Stomach (tissue), 9 donors: ENCODE measurements around the gene UPP2. TPM values are rescaled to one million over a fixed set of nuclear protein-coding genes. Genes with fewer than 3 reads are reported as not detected.

Experiments used
- DNase-seq, 2 donors: peaks; one replicate each; pipeline versions ENCODE4 v3.0.0 to v3.0.0-alpha.2; 2013 to 2019
- H3K27ac ChIP-seq, 5 donors: fragments of 200-600 bp in 4 of 5; sonication (generic) in 4 of 5; one replicate each; pipeline ENCODE4 v1.5.1; 2013 to 2019; ENCODE audit warnings: mild to moderate bottlenecking in 1 of 5, moderate library complexity in 1 of 5
- H3K27me3 ChIP-seq, 3 donors: fragments of 200-600 bp; sonication (generic); one replicate each; pipeline ENCODE4 v1.5.1; 2017 to 2019; ENCODE audit warnings: mixed run types in 1 of 3
- H3K36me3 ChIP-seq, 4 donors: fragments of 200-600 bp; sonication (generic); 1 replicate in 3 of 4; 2 replicates in 1 of 4; pipeline ENCODE4 v1.5.1; 2016 to 2019
- H3K4me1 ChIP-seq, 4 donors: fragments of 200-600 bp; sonication (generic); one replicate each; pipeline ENCODE4 v1.5.1; 2016 to 2019
- H3K4me3 ChIP-seq, 4 donors: fragments of 200-600 bp; sonication (generic) in 3 of 4; one replicate each; pipeline ENCODE4 v1.5.1; 2016 to 2019; ENCODE audit warnings: mild to moderate bottlenecking in 1 of 4
- H3K9me3 ChIP-seq, 4 donors: fragments of 200-600 bp; sonication (generic); one replicate each; pipeline ENCODE4 v1.5.1; 2016 to 2019
- CTCF ChIP-seq, 7 experiments: fragments of 450-650 bp in 4 of 7; fragments of 200-600 bp in 3 of 7; sonication (generic) in 3 of 7; IDR thresholded peaks; one replicate each; pipeline ENCODE4 v1.5.1; 2016 to 2019; ENCODE audit warnings: antibody characterized with exemption in 7 of 7, control low read depth in 2 of 7, mild to moderate bottlenecking in 1 of 7
- EP300 ChIP-seq: sonication (generic); formaldehyde crosslinking; IDR thresholded peaks from one replicate; pipeline ENCODE4 v1.6.1; 2017; ENCODE audit warnings: antibody characterized with exemption
- POLR2A ChIP-seq, 4 donors: fragments of 450-650 bp; IDR thresholded peaks; one replicate each; pipeline ENCODE4 v1.6.1; 2016; ENCODE audit warnings: antibody characterized with exemption in 4 of 4, control low read depth in 2 of 4, mild to moderate bottlenecking in 1 of 4, moderate library complexity in 1 of 4
- POLR2AphosphoS5 ChIP-seq, 3 donors: sonication (generic); formaldehyde crosslinking; IDR thresholded peaks; one replicate each; pipeline ENCODE4 v1.6.1; 2016; ENCODE audit warnings: antibody characterized with exemption in 3 of 3
- WGBS, 5 donors: extraction: QIAGEN DNeasy Blood & Tissue Kit in 3 of 5; methylation state at CpG; one replicate each; pipeline versions ENCODE4 v1.1.5 to v1.1.7; 2013 to 2018; 5-methylcytosine and 5-hydroxymethylcytosine counted together
- intact Hi-C: fragments of 100-400 bp; cut with DNase I; formaldehyde crosslinking; loops from one replicate; pipeline ENCODE4 v1.15.1; 2023; ENCODE audit warnings: low total_unique reads
- polyA plus RNA-seq, 3 donors: library from polyadenylated mRNA; stranded (reverse); fragments of 200-250 nt; gene quantifications; one replicate each; pipeline ENCODE4 v1.2.3, GENCODE V29; 2013
- total RNA-seq, 5 donors: library from RNA; depleted of rRNA; stranded (reverse); fragments of >200 nt; gene quantifications; one replicate each; pipeline versions ENCODE4 v1.1.0 to v1.2.3, GENCODE V29; 2014 to 2016
- donor health status: healthy with polysubstance abuse.
- donor health status: Bipolar disorder and iron deficiency.
- donor health status: healthy.

Gene UPP2
- total and polyA plus RNA-seq, 8 donors: not detected

- H3K36me3 ChIP-seq: no peaks in the 10 kb centered on the region
- no peaks in the 10 kb centered on the region for H3K27me3 ChIP-seq
- H3K4me3 ChIP-seq: no peak overlapping the region
- 79 to 87% (median 84%) methylated on average over 4 of the region's 4 CpGs for WGBS, 5 donors
- no peak overlapping the region for H3K27ac ChIP-seq
- no peaks in the 10 kb centered on the region for H3K4me1 ChIP-seq
- no peak for DNase-seq
- intact Hi-C loops: no loop called here
- H3K9me3 ChIP-seq: no peaks in the 10 kb centered on the region
- TF ChIP-seq POLR2AphosphoS5 (IDR thresholded peaks at IDR 0.05) (no peak), EP300 (no peak)
Measured at GRCh38 chr2:158098178-158098577, 3.5 kb upstream of the UPP2 start.

- H3K36me3 ChIP-seq: no peaks in the 10 kb centered on the region
Measured at GRCh38 chr2:158099716-158100115, 2.0 kb upstream of the UPP2 start.

GRCh38 chr2:158100411-158100810 lies 1.3 kb upstream of the UPP2 start:
- Histone ChIP-seq H3K36me3 (no peaks in the 10 kb centered on the region), H3K27ac (no peak overlapping the region)
- 55 to 84% (median 76%) methylated on average over 1 of the region's 1 CpG for WGBS, 5 donors

More at GRCh38 chr2:158099716-158100115, 2.0 kb upstream of the UPP2 start:
- Histone ChIP-seq H3K27me3 (no peaks in the 10 kb centered on the region), H3K4me3 (no peak overlapping the region), H3K4me1 (no peaks in the 10 kb centered on the region), H3K27ac (no peak overlapping the region), H3K9me3 (no peaks in the 10 kb centered on the region)
- intact Hi-C loops: no loop called here
- TF ChIP-seq CTCF (IDR thresholded peaks at IDR 0.05) (no peak), POLR2A (IDR thresholded peaks at IDR 0.05) (no peak), EP300 (no peak), POLR2AphosphoS5 (IDR thresholded peaks at IDR 0.05) (no peak)
- no peak for DNase-seq
- 64 to 81% (median 67%) methylated on average over 3 of the region's 3 CpGs for WGBS, 5 donors

GRCh38 chr2:158102446-158102845 lies 770 bp downstream of the UPP2 start:
- Histone ChIP-seq H3K36me3 (no peaks in the 10 kb centered on the region), H3K4me3 (no peak overlapping the region), H3K4me1 (no peaks in the 10 kb centered on the region), H3K27ac (no peak overlapping the region), H3K27me3 (no peaks in the 10 kb centered on the region), H3K9me3 (no peaks in the 10 kb centered on the region)
- no peak for TF ChIP-seq CTCF (IDR thresholded peaks at IDR 0.05)
- TF ChIP-seq POLR2AphosphoS5 (IDR thresholded peaks at IDR 0.05): no peak
- no peak for TF ChIP-seq POLR2A (IDR thresholded peaks at IDR 0.05)
- no peak for TF ChIP-seq EP300
- no peak for DNase-seq
- intact Hi-C loops: no loop called here
- 67 to 86% (median 78%) methylated on average over 1 of the region's 1 CpG for WGBS, 5 donors

More at GRCh38 chr2:158100411-158100810, 1.3 kb upstream of the UPP2 start:
- Histone ChIP-seq H3K9me3 (no peaks in the 10 kb centered on the region), H3K27me3 (no peaks in the 10 kb centered on the region), H3K4me3 (no peak overlapping the region), H3K4me1 (no peaks in the 10 kb centered on the region)
- no peak for DNase-seq
- TF ChIP-seq EP300 (no peak), POLR2AphosphoS5 (IDR thresholded peaks at IDR 0.05) (no peak), CTCF (IDR thresholded peaks at IDR 0.05) (no peak), POLR2A (IDR thresholded peaks at IDR 0.05) (no peak)
- intact Hi-C loops: no loop called here

- Histone ChIP-seq H3K9me3 (no peaks in the 10 kb centered on the region), H3K27ac (no peak overlapping the region), H3K36me3 (no peaks in the 10 kb centered on the region), H3K27me3 (no peaks in the 10 kb centered on the region), H3K4me3 (no peak overlapping the region), H3K4me1 (no peaks in the 10 kb centered on the region)
- intact Hi-C loops: no loop called here
- WGBS, 5 donors: 71 to 88% (median 76%) methylated on average over 3 of the region's 3 CpGs
- no peak for DNase-seq
- TF ChIP-seq POLR2A (IDR thresholded peaks at IDR 0.05) (no peak), POLR2AphosphoS5 (IDR thresholded peaks at IDR 0.05) (no peak), EP300 (no peak), CTCF (IDR thresholded peaks at IDR 0.05) (no peak)
Measured at GRCh38 chr2:158103411-158104012, 1.8 kb downstream of the UPP2 start.
